H9 (cell line): ENCODE data around the gene CBFA2T2. TPM values are rescaled to one million over a fixed set of nuclear protein-coding genes. Genes with fewer than 3 reads are reported as not detected.

ENCODE experiments used
- DNase-seq: peaks from one replicate; pipeline ENCODE4 v3.0.0-alpha.2; 2017
- H2AFZ ChIP-seq: one replicate; pipeline ENCODE4 v1.6.1; 2013; ENCODE audit warnings: mild to moderate bottlenecking, low read length, control low read depth, moderate library complexity
- H2AK5ac ChIP-seq: 2 replicates; pipeline ENCODE4 v1.6.1; 2013; ENCODE audit warnings: low read length, control low read depth, mixed read lengths; ENCODE audit not compliant: insufficient read length
- H2BK120ac ChIP-seq: one replicate; pipeline ENCODE4 v1.6.1; 2013; ENCODE audit warnings: low read depth, mild to moderate bottlenecking, low read length, control low read depth, inconsistent platforms; ENCODE audit not compliant: poor library complexity, severe bottlenecking
- H2BK12ac ChIP-seq: 2 replicates; pipeline ENCODE4 v1.6.1; 2013; ENCODE audit warnings: low read length, control low read depth, mixed read lengths, low read depth; ENCODE audit not compliant: insufficient read length
- H2BK15ac ChIP-seq: 2 replicates; pipeline ENCODE4 v1.6.1; 2013; ENCODE audit warnings: low read depth, low read length, control low read depth
- H2BK20ac ChIP-seq: one replicate; pipeline ENCODE4 v1.6.1; 2013; ENCODE audit warnings: low read depth, mild to moderate bottlenecking, low read length, control low read depth, inconsistent platforms; ENCODE audit not compliant: poor library complexity, severe bottlenecking
- H2BK5ac ChIP-seq: 2 replicates; pipeline ENCODE4 v1.6.1; 2013; ENCODE audit warnings: low read length, control low read depth, mixed read lengths; ENCODE audit not compliant: insufficient read length
- H3K14ac ChIP-seq: 2 replicates; pipeline ENCODE4 v1.6.1; 2013; ENCODE audit warnings: low read length, control low read depth; ENCODE audit not compliant: insufficient read depth
- H3K18ac ChIP-seq: 2 replicates; pipeline ENCODE4 v1.6.1; 2013; ENCODE audit warnings: low read depth, mild to moderate bottlenecking, mixed read lengths, low read length, control low read depth; ENCODE audit not compliant: insufficient read length
- H3K23ac ChIP-seq: 2 replicates; pipeline ENCODE4 v1.6.1; 2013; ENCODE audit warnings: low read length, control low read depth, mixed read lengths, low read depth; ENCODE audit not compliant: insufficient read length
- H3K23me2 ChIP-seq: 2 replicates; pipeline ENCODE4 v1.6.1; 2013; ENCODE audit warnings: low read depth, mild to moderate bottlenecking, mixed read lengths, low read length, control low read depth; ENCODE audit not compliant: insufficient read length, poor library complexity, severe bottlenecking
- H3K27ac ChIP-seq: 2 replicates; pipeline ENCODE4 v1.5.1; 2013; ENCODE audit warnings: low read length, control low read depth, mixed read lengths, low read depth; ENCODE audit not compliant: insufficient read length
- H3K27me3 ChIP-seq: 2 replicates; pipeline ENCODE4 v1.6.1; 2013; ENCODE audit warnings: low read length, control low read depth, inconsistent platforms; ENCODE audit not compliant: insufficient read depth
- H3K4ac ChIP-seq: 2 replicates; pipeline ENCODE4 v1.6.1; 2013; ENCODE audit warnings: low read depth, mild to moderate bottlenecking, control low read depth, inconsistent platforms, low read length, moderate library complexity
- H3K4me1 ChIP-seq: 2 replicates; pipeline ENCODE4 v1.6.1; 2013; ENCODE audit warnings: low read length, control low read depth, inconsistent platforms; ENCODE audit not compliant: insufficient read depth
- H3K4me2 ChIP-seq: 2 replicates; pipeline ENCODE4 v1.6.1; 2013; ENCODE audit warnings: low read length, control low read depth, mixed read lengths; ENCODE audit not compliant: insufficient read length, insufficient read depth
- H3K56ac ChIP-seq: 2 replicates; pipeline ENCODE4 v1.6.1; 2013; ENCODE audit warnings: low read depth, mild to moderate bottlenecking, mixed read lengths, low read length, control low read depth; ENCODE audit not compliant: insufficient read length
- H3K79me1 ChIP-seq: 2 replicates; pipeline ENCODE4 v1.6.1; 2013; ENCODE audit warnings: low read depth, mild to moderate bottlenecking, moderate library complexity, low read length, control low read depth, inconsistent platforms; ENCODE audit not compliant: insufficient read depth, poor library complexity, severe bottlenecking
- H3K79me2 ChIP-seq: 2 replicates; pipeline ENCODE4 v1.6.1; 2013; ENCODE audit warnings: low read length, control low read depth, inconsistent platforms; ENCODE audit not compliant: insufficient read depth
- H3K9ac ChIP-seq: 2 replicates; pipeline ENCODE4 v1.6.1; 2013; ENCODE audit warnings: low read length, control low read depth, mixed read lengths; ENCODE audit not compliant: insufficient read length; ENCODE audit errors: extremely low read depth
- H3K9me3 ChIP-seq: one replicate; pipeline ENCODE4 v1.6.1; 2013; ENCODE audit warnings: low read depth, low read length, inconsistent platforms; ENCODE audit not compliant: control insufficient read depth
- H3T11ph ChIP-seq: one replicate; pipeline ENCODE4 v1.6.1; 2013; ENCODE audit warnings: mild to moderate bottlenecking, low read length, control low read depth, inconsistent platforms
- H4K20me1 ChIP-seq: one replicate; pipeline ENCODE4 v1.6.1; 2013; ENCODE audit not compliant: control insufficient read depth, insufficient read length, insufficient read depth
- H4K5ac ChIP-seq: 2 replicates; pipeline ENCODE4 v1.6.1; 2013; ENCODE audit warnings: low read depth, mild to moderate bottlenecking, mixed read lengths, low read length, control low read depth; ENCODE audit not compliant: insufficient read length
- H4K8ac ChIP-seq: replicated peaks from 2 replicates; pipeline ENCODE4 v1.6.1; 2013; ENCODE audit warnings: low read length, control low read depth, mixed read lengths, low read depth; ENCODE audit not compliant: insufficient read length
- H4K91ac ChIP-seq: 2 replicates; pipeline ENCODE4 v1.6.1; 2013; ENCODE audit warnings: low read depth, mild to moderate bottlenecking, moderate library complexity, mixed read lengths, low read length, control low read depth; ENCODE audit not compliant: insufficient read length
- H3K27ac Mint-ChIP-seq, 3 experiments: 2 replicates in 2 of 3; 3 replicates in 1 of 3; pipeline ENCODE4 v1.8.0; 2020 to 2021; ENCODE audit warnings: mixed read lengths in 3 of 3, mild to moderate bottlenecking in 1 of 3, moderate library complexity in 1 of 3
- H3K27me3 Mint-ChIP-seq: 2 replicates; pipeline ENCODE4 v1.8.0; 2021; ENCODE audit warnings: low read depth, mild to moderate bottlenecking, moderate library complexity, mixed read lengths
- H3K36me3 Mint-ChIP-seq, 3 experiments: 2 replicates in 2 of 3; 3 replicates in 1 of 3; pipeline ENCODE4 v1.8.0; 2020 to 2021; ENCODE audit warnings: low read depth in 3 of 3, mixed read lengths in 3 of 3; ENCODE audit not compliant: insufficient read depth in 1 of 3
- H3K4me1 Mint-ChIP-seq, 2 experiments: 2 replicates each; pipeline ENCODE4 v1.8.0; 2020; ENCODE audit warnings: mixed read lengths in 2 of 2
- H3K4me3 Mint-ChIP-seq, 2 experiments: 2 replicates in 1 of 2; 3 replicates in 1 of 2; pipeline ENCODE4 v1.8.0; 2020 to 2021; ENCODE audit warnings: mild to moderate bottlenecking in 2 of 2, mixed read lengths in 2 of 2, moderate library complexity in 1 of 2
- H3K9me3 Mint-ChIP-seq, 2 experiments: 2 replicates in 1 of 2; 3 replicates in 1 of 2; pipeline ENCODE4 v1.8.0; 2020; ENCODE audit warnings: mild to moderate bottlenecking in 2 of 2, mixed read lengths in 2 of 2, moderate library complexity in 1 of 2
- WGBS: extraction: QIAGEN DNeasy Blood & Tissue Kit; methylation state at CpG from one replicate; pipeline ENCODE4 v1.1.7; 2013; ENCODE audit warnings: missing lambda C conversion rate, low lambda C conversion rate, mixed read lengths; ENCODE audit not compliant: insufficient read length; ENCODE audit errors: extremely low coverage; 5-methylcytosine and 5-hydroxymethylcytosine counted together
- total RNA-seq: library from RNA; stranded (reverse); gene quantifications from 2 replicates; pipeline ENCODE4 v1.2.1, GENCODE V29; 2021
- TF ChIP-seq, protein P1 (sequence below): fragments of 200-600 bp; sonication (generic); conservative IDR thresholded peaks from 3 replicates; pipeline ENCODE4 v1.8.0; 2021; ENCODE audit warnings: antibody characterized with exemption, mild to moderate bottlenecking

The CBFA2T2 gene
- total RNA-seq, 1 experiment from 2014 or later, result 11.2 TPM

GRCh38 chr20:33650753-33651561 lies 161.1 kb downstream of the CBFA2T2 start:
- no peak overlapping the region for H2AK5ac ChIP-seq
- no peak overlapping the region for H2BK5ac ChIP-seq
- H3K79me1 ChIP-seq, result no peaks in the 10 kb centered on the region
- no peak overlapping the region for H2BK120ac ChIP-seq
- H3K4me1 Mint-ChIP-seq, result peaks cover 31 to 35% of the 10 kb centered on the region in 2 experiments
- H3K4me2 ChIP-seq, result no peak overlapping the region
- no peak overlapping the region for H4K8ac ChIP-seq
- no peaks in the 10 kb centered on the region; the same call in 1 of the 2 replicates for H3K27me3 Mint-ChIP-seq
- H2BK15ac ChIP-seq, result no peak overlapping the region
- H3K9me3 ChIP-seq, result no peaks in the 10 kb centered on the region
- H4K91ac ChIP-seq, result no peak overlapping the region
- H3K23ac ChIP-seq, result no peak overlapping the region
- no peak overlapping the region for H3T11ph ChIP-seq
- no peak overlapping the region for H2BK20ac ChIP-seq
- no peak overlapping the region for H2AFZ ChIP-seq
- H3K36me3 Mint-ChIP-seq, result peaks cover 0 to 6% (median 5%) of the 10 kb centered on the region in 3 experiments; a peak in 5 of 7 replicates
- no peaks in the 10 kb centered on the region for H3K23me2 ChIP-seq
- H2BK12ac ChIP-seq, result no peak overlapping the region
- H3K27ac ChIP-seq, result no peak overlapping the region
- H3K4me3 Mint-ChIP-seq, result no peak overlapping the region
- H3K4me1 ChIP-seq, result no peaks in the 10 kb centered on the region
- no peaks in the 10 kb centered on the region; a peak in 1 of 5 replicates for H3K9me3 Mint-ChIP-seq
- H4K5ac ChIP-seq, result no peak overlapping the region
- TF ChIP-seq, protein P1, sequence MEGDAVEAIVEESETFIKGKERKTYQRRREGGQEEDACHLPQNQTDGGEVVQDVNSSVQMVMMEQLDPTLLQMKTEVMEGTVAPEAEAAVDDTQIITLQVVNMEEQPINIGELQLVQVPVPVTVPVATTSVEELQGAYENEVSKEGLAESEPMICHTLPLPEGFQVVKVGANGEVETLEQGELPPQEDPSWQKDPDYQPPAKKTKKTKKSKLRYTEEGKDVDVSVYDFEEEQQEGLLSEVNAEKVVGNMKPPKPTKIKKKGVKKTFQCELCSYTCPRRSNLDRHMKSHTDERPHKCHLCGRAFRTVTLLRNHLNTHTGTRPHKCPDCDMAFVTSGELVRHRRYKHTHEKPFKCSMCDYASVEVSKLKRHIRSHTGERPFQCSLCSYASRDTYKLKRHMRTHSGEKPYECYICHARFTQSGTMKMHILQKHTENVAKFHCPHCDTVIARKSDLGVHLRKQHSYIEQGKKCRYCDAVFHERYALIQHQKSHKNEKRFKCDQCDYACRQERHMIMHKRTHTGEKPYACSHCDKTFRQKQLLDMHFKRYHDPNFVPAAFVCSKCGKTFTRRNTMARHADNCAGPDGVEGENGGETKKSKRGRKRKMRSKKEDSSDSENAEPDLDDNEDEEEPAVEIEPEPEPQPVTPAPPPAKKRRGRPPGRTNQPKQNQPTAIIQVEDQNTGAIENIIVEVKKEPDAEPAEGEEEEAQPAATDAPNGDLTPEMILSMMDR, result no peak
- no peak for DNase-seq
- H3K27me3 ChIP-seq, result no peaks in the 10 kb centered on the region
- H3K56ac ChIP-seq, result no peak overlapping the region
- H3K9ac ChIP-seq, result no peak overlapping the region
- no peak overlapping the region for H3K4ac ChIP-seq
- no peak overlapping the region for H3K18ac ChIP-seq
- no peak overlapping the region for H3K14ac ChIP-seq
- H3K27ac Mint-ChIP-seq, result peak overlapping the region in 1 of 3 experiments; percentile 21; a peak in 1 of 7 replicates
- no peaks in the 10 kb centered on the region for H4K20me1 ChIP-seq
- no peaks in the 10 kb centered on the region for H3K79me2 ChIP-seq
- WGBS, result no CpG with 5 or more reads among the region's 10 CpGs
